Stimulated activated CD4-positive, alpha-beta T cell treated with anti-CD3 and anti-CD28 coated beads, Interleukin-15, amount 100 ng/mL, for 48 hours (primary cell): ENCODE results near the gene ATF6B.
"Not testable (repeated sequence)": the region's sequence is repeated elsewhere in the genome, so short reads cannot be mapped to it uniquely, and the experiment has no call there.

Source experiments
- DNase-seq, 2 donors: peaks; one replicate each; pipeline ENCODE4 v3.0.0-alpha.2; 2020; ENCODE audit warnings: low read depth in 2 of 2

Gene ATF6B

DNA sequence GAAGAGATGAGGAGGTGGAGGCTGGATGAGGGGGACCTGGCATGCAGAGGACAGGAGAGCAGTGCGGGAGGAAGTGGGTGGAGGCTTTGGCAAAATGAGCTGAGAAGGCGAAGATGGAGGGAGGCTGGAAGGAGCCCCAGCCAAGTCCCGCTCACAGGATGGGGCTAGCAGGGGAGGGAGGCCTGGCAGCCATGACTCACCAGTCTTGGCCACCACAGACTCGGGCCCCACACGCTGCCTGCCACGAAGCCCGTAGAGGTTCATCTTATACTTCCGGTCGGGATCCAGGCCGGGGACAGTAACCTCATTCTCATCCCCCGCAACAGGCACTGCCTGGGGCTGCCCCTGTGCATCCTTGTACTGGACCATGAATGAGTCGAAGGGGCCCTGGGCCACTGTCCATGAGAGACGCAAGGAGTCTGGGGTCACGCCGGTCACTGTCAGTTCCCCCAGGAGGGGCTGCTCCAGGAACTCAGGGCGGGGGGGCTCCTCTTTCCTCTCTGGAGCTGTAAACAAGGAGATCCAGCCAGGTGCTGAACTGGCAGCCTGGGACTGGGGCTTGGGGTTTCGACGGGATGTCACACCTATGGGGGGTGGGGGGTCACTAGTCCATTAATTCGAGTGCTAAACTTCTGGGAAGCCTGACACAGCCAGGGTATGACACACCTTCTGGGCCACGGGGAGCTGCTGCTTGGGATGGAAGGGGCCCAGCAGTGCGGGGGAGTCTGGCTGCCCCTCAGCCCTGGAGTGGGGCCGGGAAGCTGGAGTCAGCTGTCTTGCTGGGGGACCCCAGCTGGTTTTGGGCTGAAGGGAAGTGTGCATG is 46.7 kb downstream of the ATF6B start:
- no peak for DNase-seq

DNA sequence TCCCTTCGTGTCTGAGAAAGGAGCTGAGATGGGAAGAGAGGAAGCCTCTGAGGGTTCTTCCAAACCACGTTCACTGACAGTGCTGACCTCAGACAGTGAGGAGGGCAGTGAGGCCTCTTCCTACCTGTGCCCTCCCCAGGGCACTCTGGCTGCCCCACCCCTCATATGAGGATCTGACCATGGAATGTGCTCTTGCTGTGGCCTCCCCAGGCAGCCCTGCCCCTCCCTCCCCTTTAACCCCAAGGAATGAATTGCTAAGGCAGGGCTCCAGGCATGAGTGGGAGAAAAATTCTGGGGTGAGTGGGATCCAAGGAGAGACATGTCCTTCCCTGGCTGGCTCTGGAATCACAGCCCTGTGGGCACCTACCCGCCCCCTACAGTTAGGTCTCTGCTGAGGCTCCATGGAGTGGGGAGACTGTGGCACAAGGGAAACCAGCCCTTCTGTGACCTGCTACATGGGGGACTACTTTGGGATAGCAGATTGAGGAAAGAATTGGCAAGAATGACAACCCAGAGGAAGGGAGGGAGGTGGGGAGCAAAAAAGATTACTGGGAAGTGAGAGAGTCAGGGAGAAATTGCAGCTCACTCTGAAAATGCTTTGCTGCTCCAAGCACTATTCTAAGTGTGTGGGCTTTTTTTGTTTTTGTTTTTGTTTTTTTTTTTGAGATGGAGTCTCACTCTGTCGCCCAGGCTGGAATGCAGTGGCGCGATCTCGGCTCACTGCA is 48.3 kb downstream of the ATF6B start:
- DNase-seq = no peak

DNA sequence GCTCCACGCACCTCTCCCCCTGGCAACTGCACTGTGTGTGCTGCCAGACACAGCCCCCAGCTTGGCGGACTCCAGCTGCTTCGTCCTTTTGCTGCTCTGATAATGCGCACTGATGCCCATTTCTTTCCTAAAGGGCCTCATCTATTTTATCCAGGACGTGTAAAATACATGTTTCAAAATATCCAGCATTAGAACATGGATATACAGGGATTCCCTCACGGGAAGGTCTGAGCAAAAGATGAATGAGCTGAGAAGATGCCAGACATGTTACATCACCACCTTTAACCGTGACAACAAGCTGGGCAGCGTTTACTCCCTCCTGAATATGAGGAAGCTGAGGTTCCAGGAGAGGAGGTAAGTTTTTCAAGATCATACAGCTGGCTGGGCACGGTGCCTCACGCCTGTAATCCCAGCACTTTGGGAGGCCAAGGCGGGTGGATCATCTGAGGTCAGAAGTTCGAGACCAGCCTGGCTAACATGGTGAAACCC is 51.7 kb downstream of the ATF6B start:
- no peak for DNase-seq

DNA sequence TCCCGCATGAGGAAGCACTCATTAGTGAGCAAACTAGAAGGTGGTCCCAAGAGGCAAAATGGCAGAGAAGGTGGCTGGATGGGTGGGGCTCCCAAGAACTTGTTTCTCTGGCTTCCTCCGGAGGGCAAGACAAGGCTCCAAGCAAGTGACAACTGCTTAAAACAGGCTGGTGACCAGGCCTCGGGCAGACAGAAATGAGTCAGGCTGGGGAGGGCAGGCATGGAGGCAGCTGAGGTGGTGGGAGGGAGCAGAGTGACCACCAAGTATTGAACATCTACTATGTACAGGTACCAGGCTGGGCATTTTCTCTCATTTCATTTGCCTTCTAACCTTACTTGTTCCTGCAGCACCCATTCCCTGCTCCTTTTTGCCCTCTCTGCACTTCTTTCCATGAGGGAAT is 52.3 kb downstream of the ATF6B start:
- no peak for DNase-seq

DNA sequence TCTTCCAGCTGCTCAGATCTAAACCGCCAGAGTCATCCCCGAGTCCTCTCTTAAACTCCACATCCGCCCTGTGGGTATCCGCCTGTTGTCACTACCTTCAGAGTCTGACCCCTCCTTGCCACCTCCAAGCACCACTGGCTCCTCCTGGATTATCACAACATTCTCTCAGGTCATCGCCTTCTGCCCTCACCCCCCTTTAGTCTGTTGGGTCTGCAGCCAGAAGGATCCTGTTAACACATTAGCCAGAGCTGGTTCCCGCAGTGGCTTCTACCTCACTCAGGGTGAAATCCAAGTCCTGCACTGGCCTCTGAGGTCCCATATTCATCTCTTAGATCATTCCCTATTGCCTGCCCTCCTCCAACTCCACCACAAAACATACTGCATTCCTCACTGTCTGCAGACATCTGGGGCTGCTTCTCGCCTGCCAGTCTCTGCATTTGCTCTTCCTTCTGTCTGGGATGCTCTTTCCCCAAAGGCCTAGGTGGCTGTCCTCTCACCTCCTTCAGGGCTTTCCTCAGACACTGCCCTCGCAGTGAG is 53.0 kb downstream of the ATF6B start:
- no peak for DNase-seq

DNA sequence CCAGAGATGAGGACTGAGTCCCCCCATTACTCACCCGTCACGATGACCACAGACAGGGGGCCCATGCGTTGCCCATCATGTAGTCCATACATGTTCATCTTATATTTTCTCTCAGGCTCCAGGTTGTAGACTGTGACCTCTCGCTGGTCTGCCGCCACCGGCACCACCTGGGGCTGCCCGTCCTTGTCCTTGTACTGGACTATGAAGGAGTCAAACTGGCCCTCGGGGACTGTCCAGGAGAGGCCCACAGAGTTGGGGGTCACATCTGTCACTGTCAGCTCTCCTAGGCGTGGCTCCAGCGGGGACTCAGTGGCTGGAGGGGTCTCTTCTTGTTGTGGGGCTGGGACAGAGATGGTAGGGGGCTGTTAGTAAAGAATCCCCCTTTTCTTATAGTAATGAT is 54.4 kb downstream of the ATF6B start:
- no peak for DNase-seq

DNA sequence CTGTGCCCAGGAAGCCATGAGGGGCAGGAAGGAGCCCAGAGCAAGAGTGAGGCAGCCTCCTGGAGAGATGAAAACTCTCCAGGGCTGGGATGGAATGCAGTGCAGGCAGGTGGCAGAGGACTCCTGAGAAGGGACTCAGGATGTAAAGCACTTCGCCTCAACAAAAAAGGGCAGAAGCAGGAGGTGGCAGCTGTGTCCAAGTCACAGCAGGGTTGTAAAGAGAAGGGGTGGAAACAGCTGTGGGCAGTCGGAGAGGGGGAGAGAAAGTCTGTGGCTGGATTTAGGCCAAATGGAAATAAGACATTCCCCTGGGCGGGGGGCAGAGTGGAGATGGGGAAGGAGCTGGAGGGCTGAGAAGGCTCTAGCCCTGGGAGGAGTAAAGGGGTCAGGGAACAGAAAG is 54.9 kb downstream of the ATF6B start:
- DNase-seq = no peak

DNA sequence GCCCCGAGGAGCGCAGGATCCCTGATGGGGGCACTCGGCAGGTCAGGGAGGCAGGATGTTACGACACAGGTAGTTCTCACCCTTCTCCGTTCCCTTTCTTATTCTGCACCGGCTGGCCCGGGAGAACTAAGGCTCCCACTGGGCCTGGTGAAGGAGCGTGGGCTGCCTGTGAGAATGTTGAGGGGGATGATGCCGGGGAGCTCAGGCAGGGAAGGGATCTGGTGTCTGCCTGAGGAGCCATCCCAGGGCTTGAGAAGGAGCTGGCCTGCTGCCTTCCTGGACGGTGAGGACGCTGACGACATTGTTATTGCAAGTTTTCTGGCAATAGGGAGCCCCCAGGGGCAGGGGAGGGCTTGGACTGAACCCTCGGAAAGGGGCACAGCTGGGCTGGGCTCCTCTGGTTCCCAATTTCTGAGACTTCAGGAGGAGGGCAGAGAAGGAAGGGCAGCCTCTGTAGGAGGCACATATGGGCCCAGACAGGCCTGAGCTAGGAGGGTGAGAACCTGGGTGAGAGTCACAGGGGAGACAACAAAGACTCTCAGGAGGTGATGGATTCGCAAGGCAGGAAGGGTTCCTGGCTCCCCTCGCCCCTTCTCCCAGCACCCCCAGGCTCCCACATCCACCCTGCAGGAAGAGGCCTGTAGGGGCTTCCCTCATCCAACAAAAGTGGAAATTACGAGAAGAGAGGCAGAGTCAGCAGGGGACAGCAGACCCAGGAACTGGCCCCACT is 57.1 kb downstream of the ATF6B start:
- DNase-seq = no peak

DNA sequence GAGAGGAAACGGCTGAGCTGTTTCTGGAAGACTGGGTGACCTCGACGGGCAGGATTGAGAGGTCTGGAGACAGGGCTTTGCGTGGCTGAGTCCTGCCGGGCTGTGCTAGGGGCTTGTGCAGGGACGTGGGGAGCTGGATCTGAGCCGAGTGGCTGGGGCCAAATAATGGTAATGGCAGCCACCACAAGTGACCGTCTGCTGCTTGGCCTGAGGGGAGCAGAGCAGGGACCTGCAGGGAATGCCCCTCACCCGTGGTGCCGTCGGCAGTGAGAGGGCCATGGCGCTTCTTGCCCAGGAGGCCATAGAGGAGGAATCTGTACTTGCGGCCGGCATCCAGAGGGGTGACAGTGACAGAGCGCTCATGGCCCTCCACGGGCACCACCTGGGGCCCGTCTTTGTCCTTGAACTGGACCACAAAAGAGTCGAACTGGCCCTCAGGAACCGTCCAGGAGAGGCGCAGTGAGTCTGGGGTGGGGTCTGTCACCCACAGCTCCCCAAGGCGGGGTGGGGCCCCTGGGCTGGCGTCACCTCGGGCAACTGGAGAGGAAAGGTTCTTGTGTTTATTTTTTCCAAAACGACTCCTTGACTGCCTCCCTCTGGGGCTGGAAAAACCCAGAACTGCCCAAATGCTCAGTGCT is 58.0 kb downstream of the ATF6B start:
- DNase-seq = no peak

DNA sequence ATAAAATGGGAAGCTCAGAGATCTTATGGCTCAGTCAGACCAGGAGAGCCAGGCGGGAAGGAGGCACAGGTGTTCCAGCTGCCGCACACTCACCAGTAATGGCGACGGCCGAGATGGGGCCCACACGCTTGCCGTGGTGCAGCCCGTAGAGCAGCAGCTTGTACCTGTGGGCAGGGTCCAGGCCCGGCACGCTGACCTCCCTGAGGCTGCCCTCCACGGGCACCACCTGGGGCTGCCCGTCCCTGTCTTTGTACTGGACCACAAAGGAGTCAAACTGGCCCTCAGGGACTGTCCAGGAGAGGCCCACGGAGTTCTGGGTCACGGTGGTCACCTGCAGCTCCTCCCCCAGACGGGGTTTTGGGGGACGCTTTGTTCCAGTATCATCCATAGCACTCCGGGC is 58.6 kb downstream of the ATF6B start:
- no peak for DNase-seq

DNA sequence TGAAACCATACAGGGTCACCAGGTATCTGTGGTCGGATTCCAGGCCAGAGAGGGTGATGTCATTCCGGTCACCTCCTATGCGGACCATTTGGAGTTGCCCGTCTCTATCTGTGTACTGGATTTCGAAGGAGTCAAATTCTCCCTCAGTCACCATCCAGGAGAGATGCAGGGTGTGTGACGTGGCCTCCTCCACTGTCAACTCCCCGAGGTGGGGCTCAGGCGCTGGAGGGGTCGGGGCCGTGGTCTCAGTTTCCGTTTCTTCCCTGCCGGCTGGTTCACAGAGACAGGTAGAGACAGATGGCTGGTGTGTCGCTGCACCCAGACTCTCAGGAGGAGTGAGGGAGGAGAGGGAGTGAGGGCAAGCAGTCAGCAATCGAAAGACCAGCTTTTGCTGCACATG is 59.2 kb downstream of the ATF6B start:
- DNase-seq = no peak

DNA sequence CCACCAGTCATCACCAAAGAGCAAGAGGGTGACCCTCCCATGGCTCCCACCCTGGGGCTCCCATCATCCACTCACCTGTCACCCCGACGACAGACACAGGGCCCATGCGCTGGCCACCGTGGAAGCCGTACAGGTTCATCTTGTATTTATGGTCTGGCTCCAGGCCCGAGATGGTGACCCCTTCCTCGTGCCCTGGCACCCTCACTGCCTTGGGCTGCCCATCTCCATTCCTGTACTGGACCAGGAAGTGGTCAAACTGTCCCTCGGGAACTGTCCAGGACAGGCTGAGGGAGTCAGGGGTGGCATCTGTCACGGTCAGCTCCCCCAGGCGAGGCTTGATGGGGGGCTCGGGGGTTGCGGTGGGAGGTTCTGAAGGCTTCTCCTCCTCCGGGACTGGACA is 59.7 kb downstream of the ATF6B start:
- not testable (repeated sequence) for DNase-seq

DNA sequence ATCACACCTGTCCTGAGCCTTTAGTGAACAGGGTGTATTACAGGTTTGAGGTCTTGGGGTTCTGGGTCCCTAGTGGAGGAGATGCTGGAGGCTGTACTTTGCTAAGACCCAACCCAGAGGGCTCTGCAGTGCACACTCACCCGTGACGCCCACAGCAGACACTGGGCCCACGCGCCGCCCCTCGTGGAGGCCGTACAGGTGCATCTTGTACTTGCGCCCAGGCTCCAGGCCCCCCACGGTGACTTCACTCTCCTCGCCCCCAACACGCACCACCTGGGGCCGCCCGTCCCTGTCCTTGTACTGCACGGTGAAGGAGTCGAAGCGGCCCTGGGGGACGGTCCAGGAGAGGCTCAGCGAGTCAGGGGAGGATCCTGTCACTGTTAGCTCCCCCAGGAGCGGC is 60.5 kb downstream of the ATF6B start:
- not testable (repeated sequence) for DNase-seq
